Smooth muscle cell (in vitro differentiated cells): ENCODE measurements around the gene HOMER1. TPM values are rescaled to one million over a fixed set of nuclear protein-coding genes. Genes with fewer than 3 reads are reported as not detected.

ENCODE experiments used
- DNase-seq: peaks from one replicate; lab custom pipeline; 2025; ENCODE audit not compliant: unreplicated experiment; lab: John Stamatoyannopoulos, UW
- H2AFZ ChIP-seq: fragments of 200-600 bp; sonication (generic); 2 replicates; pipeline ENCODE4 v1.6.0; 2016; ENCODE audit warnings: antibody characterized with exemption, low read depth, mild to moderate bottlenecking
- H3F3A ChIP-seq: fragments of 200-600 bp; sonication (generic); 2 replicates; pipeline ENCODE4 v1.6.0; 2017; ENCODE audit warnings: antibody characterized with exemption, low read depth
- H3K27ac ChIP-seq: fragments of 200-600 bp; sonication (generic); 2 replicates; pipeline ENCODE4 v1.5.1; 2016; ENCODE audit warnings: low read depth, mild to moderate bottlenecking
- H3K27me3 ChIP-seq: fragments of 200-600 bp; sonication (generic); 2 replicates; pipeline ENCODE4 v1.6.1; 2016; ENCODE audit warnings: low read depth, mild to moderate bottlenecking
- H3K36me3 ChIP-seq: fragments of 200-600 bp; sonication (generic); 2 replicates; pipeline ENCODE4 v1.5.1; 2016; ENCODE audit warnings: low read depth
- H3K4me1 ChIP-seq: fragments of 200-600 bp; sonication (generic); 2 replicates; pipeline ENCODE4 v1.5.1; 2016; ENCODE audit warnings: low read depth
- H3K4me2 ChIP-seq: fragments of 200-600 bp; sonication (generic); 2 replicates; pipeline ENCODE4 v1.6.0; 2016; ENCODE audit warnings: mild to moderate bottlenecking
- H3K4me3 ChIP-seq: fragments of 200-600 bp; sonication (generic); 2 replicates; pipeline ENCODE4 v1.5.1; 2016; ENCODE audit warnings: mild to moderate bottlenecking
- H3K79me2 ChIP-seq: fragments of 200-600 bp; sonication (generic); 2 replicates; pipeline ENCODE4 v1.6.0; 2016; ENCODE audit warnings: low read depth, mild to moderate bottlenecking
- H3K9ac ChIP-seq: fragments of 200-600 bp; sonication (generic); 2 replicates; pipeline ENCODE4 v1.6.0; 2016; ENCODE audit warnings: low read depth
- H3K9me3 ChIP-seq: fragments of 200-600 bp; sonication (generic); replicated peaks from 2 replicates; pipeline ENCODE4 v1.5.1; 2016; ENCODE audit warnings: low read depth
- H4K20me1 ChIP-seq: fragments of 200-600 bp; sonication (generic); 2 replicates; pipeline ENCODE4 v1.6.0; 2016; ENCODE audit warnings: low read depth
- CTCF ChIP-seq: fragments of 200-600 bp; sonication (generic); IDR thresholded peaks from 2 replicates; pipeline ENCODE4 v1.5.1; 2017; ENCODE audit warnings: borderline replicate concordance, mild to moderate bottlenecking, antibody characterized with exemption; ENCODE audit not compliant: insufficient read depth, poor library complexity, severe bottlenecking
- WGBS: methylation state at CpG from one replicate; pipeline ENCODE4 v1.1.7; 2016; ENCODE audit warnings: low lambda C conversion rate; 5-methylcytosine and 5-hydroxymethylcytosine counted together
- polyA plus RNA-seq: library from polyadenylated mRNA; unstranded; fragments of >200 nt; fragmentation: Nextera tagmentation; extraction: Ambion mirVana; gene quantifications from 2 replicates; pipeline ENCODE4 v1.2.1, GENCODE V29; 2016
- total RNA-seq: library from RNA; depleted of rRNA; stranded (reverse); fragments of >200 nt; gene quantifications from 2 replicates; pipeline ENCODE4 v1.2.3, GENCODE V29; 2014

HOMER1 gene
- total and polyA plus RNA-seq, 2 experiments from 2014 or later: 4.4 to 14.9 TPM

GRCh38 chr5:79464278-79464677, 49.7 kb downstream of the HOMER1 start:
- no peaks in the 10 kb centered on the region for H3K27me3 ChIP-seq
- H3K4me2 ChIP-seq: no peak overlapping the region
- no peak for TF ChIP-seq CTCF
- H3K36me3 ChIP-seq: no peaks in the 10 kb centered on the region
- H2AFZ ChIP-seq: no peak overlapping the region
- H4K20me1 ChIP-seq: peaks cover 43% of the 10 kb centered on the region
- WGBS: 83% methylated on average over 3 of the region's 3 CpGs
- H3K4me1 ChIP-seq: no peaks in the 10 kb centered on the region
- no peak for DNase-seq
- no peaks in the 10 kb centered on the region for H3F3A ChIP-seq
- no peak overlapping the region for H3K4me3 ChIP-seq
- H3K79me2 ChIP-seq: no peaks in the 10 kb centered on the region
- H3K9me3 ChIP-seq: no peaks in the 10 kb centered on the region
- H3K9ac ChIP-seq: no peak overlapping the region
- H3K27ac ChIP-seq: no peak overlapping the region

- no peaks in the 10 kb centered on the region for H3K36me3 ChIP-seq
- no peaks in the 10 kb centered on the region for H3K4me1 ChIP-seq
- no peak overlapping the region for H3K4me3 ChIP-seq
- H3K4me2 ChIP-seq: no peak overlapping the region
- 66% methylated on average over 2 of the region's 2 CpGs for WGBS
- H3K27me3 ChIP-seq: no peaks in the 10 kb centered on the region
- H3F3A ChIP-seq: no peaks in the 10 kb centered on the region
- H4K20me1 ChIP-seq: peaks cover 40% of the 10 kb centered on the region
- H3K27ac ChIP-seq: no peak overlapping the region
- no peak for DNase-seq
- TF ChIP-seq CTCF: no peak
- no peak overlapping the region for H2AFZ ChIP-seq
- no peaks in the 10 kb centered on the region for H3K79me2 ChIP-seq
- no peaks in the 10 kb centered on the region for H3K9me3 ChIP-seq
- no peak overlapping the region for H3K9ac ChIP-seq
These were observed 54.3 kb downstream of the HOMER1 start for GRCh38 chr5:79459626-79460025.

- no peaks in the 10 kb centered on the region for H3K36me3 ChIP-seq
- no peak overlapping the region for H3K9ac ChIP-seq
- no peaks in the 10 kb centered on the region for H3K79me2 ChIP-seq
- H3F3A ChIP-seq: no peaks in the 10 kb centered on the region
- no peak for DNase-seq
- no peaks in the 10 kb centered on the region for H3K4me1 ChIP-seq
- no peak overlapping the region for H3K27ac ChIP-seq
- 97% methylated on average over 2 of the region's 2 CpGs for WGBS
- H3K4me3 ChIP-seq: no peak overlapping the region
- no peak overlapping the region for H2AFZ ChIP-seq
- H4K20me1 ChIP-seq: peaks cover 32% of the 10 kb centered on the region
- no peaks in the 10 kb centered on the region for H3K9me3 ChIP-seq
- no peak for TF ChIP-seq CTCF
- H3K27me3 ChIP-seq: no peaks in the 10 kb centered on the region
- H3K4me2 ChIP-seq: no peak overlapping the region
These were observed 56.9 kb downstream of the HOMER1 start for GRCh38 chr5:79456890-79457583.

- Histone ChIP-seq H3K9me3 (no peaks in the 10 kb centered on the region), H4K20me1 (peaks cover 32% of the 10 kb centered on the region), H3K79me2 (no peaks in the 10 kb centered on the region), H3K4me1 (no peaks in the 10 kb centered on the region), H3K36me3 (no peaks in the 10 kb centered on the region), H2AFZ (no peak overlapping the region), H3F3A (no peaks in the 10 kb centered on the region), H3K27ac (no peak overlapping the region), H3K4me2 (no peak overlapping the region), H3K9ac (no peak overlapping the region), H3K4me3 (no peak overlapping the region), H3K27me3 (no peaks in the 10 kb centered on the region)
- no peak for TF ChIP-seq CTCF
- no peak for DNase-seq
These were observed 57.5 kb downstream of the HOMER1 start for GRCh38 chr5:79456400-79456799.
